Endothelial cell (in vitro differentiated cells): Measurements from ENCODE around the gene ABHD17C. TPM values are rescaled to one million over a fixed set of nuclear protein-coding genes. Genes with fewer than 3 reads are reported as not detected.

Source experiments
- DNase-seq: peaks from one replicate; pipeline ENCODE4 v3.0.0; 2021; ENCODE audit warnings: low spot score
- H3K27ac Mint-ChIP-seq: one replicate; pipeline ENCODE4 v1.8.0; 2021; ENCODE audit warnings: mixed read lengths, inconsistent platforms; ENCODE audit not compliant: unreplicated experiment
- H3K27me3 Mint-ChIP-seq: one replicate; pipeline ENCODE4 v1.8.0; 2021; ENCODE audit warnings: mild to moderate bottlenecking, moderate library complexity, mixed read lengths, inconsistent platforms; ENCODE audit not compliant: unreplicated experiment
- H3K36me3 Mint-ChIP-seq: one replicate; pipeline ENCODE4 v1.8.0; 2021; ENCODE audit warnings: mild to moderate bottlenecking, low read depth, mixed read lengths, inconsistent platforms; ENCODE audit not compliant: unreplicated experiment
- H3K4me1 Mint-ChIP-seq: one replicate; pipeline ENCODE4 v1.8.0; 2021; ENCODE audit warnings: mild to moderate bottlenecking, mixed read lengths, inconsistent platforms; ENCODE audit not compliant: unreplicated experiment
- H3K4me3 Mint-ChIP-seq: one replicate; pipeline ENCODE4 v1.8.0; 2021; ENCODE audit warnings: mild to moderate bottlenecking, mixed read lengths, inconsistent platforms; ENCODE audit not compliant: unreplicated experiment
- H3K9me3 Mint-ChIP-seq: one replicate; pipeline ENCODE4 v1.8.0; 2021; ENCODE audit warnings: mixed read lengths, inconsistent platforms; ENCODE audit not compliant: unreplicated experiment
- total RNA-seq: library from RNA; stranded (reverse); fragmentation: NEBNext Ultra II Directional; extraction: Animal tissue kit (Norgen Biotek cat#: 25700); gene quantifications from one replicate; pipeline ENCODE4 v1.2.1, GENCODE V29; 2021; ENCODE audit not compliant: unreplicated experiment
- TF ChIP-seq, protein P1 (sequence below): fragments of 200-600 bp; sonication (generic); IDR thresholded peaks from one replicate; pipeline ENCODE4 v1.5.0; 2021; ENCODE audit warnings: antibody characterized with exemption; ENCODE audit not compliant: unreplicated experiment

Gene ABHD17C
- total RNA-seq, 1 donor from 2014 or later: 3.3 TPM

DNA sequence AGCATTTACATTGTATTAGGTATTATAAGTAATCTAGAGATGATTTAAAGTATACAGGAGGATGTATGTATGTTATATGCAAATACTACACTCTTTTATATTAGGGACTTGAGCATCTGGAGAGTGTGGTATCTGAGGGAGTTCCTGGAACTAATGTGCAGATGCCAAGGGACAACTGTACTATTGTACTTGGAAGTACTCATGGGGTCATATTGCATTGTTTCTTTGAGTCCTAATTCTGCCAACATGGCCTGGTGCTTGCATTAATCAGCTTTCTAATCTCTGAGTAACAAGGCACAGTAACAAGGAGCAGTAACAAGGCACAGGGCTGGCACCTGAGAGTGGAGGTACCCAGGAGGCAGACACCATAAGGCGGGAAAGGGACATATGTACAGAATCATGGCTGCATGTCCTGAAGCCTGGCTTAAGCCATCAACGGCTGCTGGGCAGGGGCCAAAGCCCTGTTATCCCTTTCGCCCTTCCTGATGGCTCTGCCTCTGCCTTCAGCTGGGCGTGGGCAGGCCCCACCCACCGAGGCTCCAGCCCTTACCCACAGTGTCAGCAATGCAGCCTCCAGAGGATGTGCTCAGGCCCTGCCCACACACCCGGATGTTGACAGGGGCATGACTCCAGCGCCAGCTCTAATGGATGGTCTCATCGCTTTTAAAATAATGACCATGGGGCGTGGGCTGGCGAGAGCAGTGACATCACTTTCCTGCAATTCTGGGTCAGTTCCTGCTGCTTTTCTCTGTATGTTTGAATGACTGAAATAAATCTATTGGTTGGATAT lies 107.0 kb downstream of the ABHD17C start:
- Mint-ChIP-seq H3K9me3 (no peaks in the 10 kb centered on the region), H3K4me1 (no peaks in the 10 kb centered on the region), H3K27me3 (peaks cover 4% of the 10 kb centered on the region), H3K4me3 (no peak overlapping the region), H3K27ac (no peak overlapping the region), H3K36me3 (no peaks in the 10 kb centered on the region)
- no peak for DNase-seq
- TF ChIP-seq, protein P1, sequence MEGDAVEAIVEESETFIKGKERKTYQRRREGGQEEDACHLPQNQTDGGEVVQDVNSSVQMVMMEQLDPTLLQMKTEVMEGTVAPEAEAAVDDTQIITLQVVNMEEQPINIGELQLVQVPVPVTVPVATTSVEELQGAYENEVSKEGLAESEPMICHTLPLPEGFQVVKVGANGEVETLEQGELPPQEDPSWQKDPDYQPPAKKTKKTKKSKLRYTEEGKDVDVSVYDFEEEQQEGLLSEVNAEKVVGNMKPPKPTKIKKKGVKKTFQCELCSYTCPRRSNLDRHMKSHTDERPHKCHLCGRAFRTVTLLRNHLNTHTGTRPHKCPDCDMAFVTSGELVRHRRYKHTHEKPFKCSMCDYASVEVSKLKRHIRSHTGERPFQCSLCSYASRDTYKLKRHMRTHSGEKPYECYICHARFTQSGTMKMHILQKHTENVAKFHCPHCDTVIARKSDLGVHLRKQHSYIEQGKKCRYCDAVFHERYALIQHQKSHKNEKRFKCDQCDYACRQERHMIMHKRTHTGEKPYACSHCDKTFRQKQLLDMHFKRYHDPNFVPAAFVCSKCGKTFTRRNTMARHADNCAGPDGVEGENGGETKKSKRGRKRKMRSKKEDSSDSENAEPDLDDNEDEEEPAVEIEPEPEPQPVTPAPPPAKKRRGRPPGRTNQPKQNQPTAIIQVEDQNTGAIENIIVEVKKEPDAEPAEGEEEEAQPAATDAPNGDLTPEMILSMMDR: no peak

GRCh38 chr15:80803580-80804525 lies 108.7 kb downstream of the ABHD17C start:
- DNase-seq: no peak
- H3K4me3 Mint-ChIP-seq: no peak overlapping the region
- no peaks in the 10 kb centered on the region for H3K4me1 Mint-ChIP-seq
- TF ChIP-seq, protein P1: no peak
- H3K36me3 Mint-ChIP-seq: no peaks in the 10 kb centered on the region
- H3K27me3 Mint-ChIP-seq: peaks cover 4% of the 10 kb centered on the region
- no peak overlapping the region for H3K27ac Mint-ChIP-seq
- no peaks in the 10 kb centered on the region for H3K9me3 Mint-ChIP-seq

DNA sequence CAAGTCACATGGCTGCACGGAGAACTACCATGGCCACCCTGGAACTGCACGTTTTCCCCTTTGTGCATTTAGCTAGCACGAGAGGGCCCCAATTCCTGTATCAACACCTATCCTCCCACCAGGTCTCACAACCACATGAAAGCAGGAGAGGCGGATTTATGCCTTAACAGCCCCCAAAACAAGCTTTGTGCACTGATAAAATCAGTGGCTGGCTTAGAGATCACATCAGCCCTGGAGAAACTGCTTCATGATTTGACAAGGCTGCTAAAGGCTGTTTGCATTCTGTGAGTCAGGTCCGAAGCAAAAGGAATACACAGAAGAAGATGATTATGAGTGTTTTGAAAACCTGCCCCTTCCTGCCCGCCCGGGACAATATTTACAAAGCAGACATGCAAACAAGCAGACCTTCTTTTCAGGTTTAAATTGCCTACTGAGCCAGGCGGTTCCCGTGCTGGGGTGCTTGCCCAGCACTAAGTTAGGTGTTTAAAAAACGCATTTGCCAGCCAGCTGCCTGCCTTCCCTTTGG lies 109.9 kb downstream of the ABHD17C start:
- Mint-ChIP-seq H3K4me3 (no peak overlapping the region), H3K36me3 (no peaks in the 10 kb centered on the region), H3K9me3 (no peaks in the 10 kb centered on the region), H3K4me1 (no peaks in the 10 kb centered on the region), H3K27ac (no peak overlapping the region), H3K27me3 (peaks cover 4% of the 10 kb centered on the region)
- DNase-seq: no peak
- TF ChIP-seq, protein P1: no peak

Other genes with a start within 250 kb of the ABHD17C start
- gene CEMIP, start 84.1 kb downstream of the ABHD17C start, total RNA-seq: not detected